ENCODE results near the gene EGFR. TPM values are rescaled to one million over a fixed set of nuclear protein-coding genes. Genes with fewer than 3 reads are reported as not detected.
A peak's percentile ranks its signal among the peaks of the same experiment; 100 is the strongest.

Gene EGFR
- polyA plus RNA-seq, 1 of the 3 experiments (the other 2 are of a cell fraction): 37.6 TPM

DNA sequence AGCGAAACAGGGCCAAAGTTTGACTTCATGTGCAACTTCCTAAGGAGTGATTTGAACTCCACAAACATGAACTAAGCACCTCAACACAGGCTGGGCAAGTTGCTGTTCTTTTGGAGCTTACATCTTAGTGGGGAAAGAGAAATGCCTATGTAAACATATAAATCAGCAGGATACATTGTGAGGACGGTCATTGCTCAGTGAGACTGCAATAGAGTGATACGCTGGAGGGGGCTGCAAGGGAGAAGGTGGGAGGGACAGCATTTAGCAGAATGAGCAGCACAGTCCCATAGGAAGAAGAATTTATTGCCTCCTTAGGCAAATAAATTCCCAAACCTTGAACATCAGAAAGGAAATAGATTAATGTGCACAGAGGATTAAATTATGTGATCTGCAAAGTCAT, 90.0 kb downstream of the EGFR start:
- Histone ChIP-seq H3K9me2 (no peaks in the 10 kb centered on the region), H3K79me2 (ENCODE audit: insufficient read depth) (peaks cover 100% of the 10 kb centered on the region), H3K4me3 (ENCODE audit: low read depth in 2 of 2, low read length in 1 of 2) (no peak overlapping the region), H2AFZ (ENCODE audit: low read depth) (no peak overlapping the region), H3K9me3 (no peaks in the 10 kb centered on the region), H3K36me3 (replicated peaks in 1 of 2; ENCODE audit: control insufficient read depth in 1 of 2, insufficient read depth in 2 of 2, low read length in 1 of 2) (peaks cover 0 to 3% of the 10 kb centered on the region in 2 experiments), H3K9ac (no peak overlapping the region; the same call in 1 of the 2 replicates), H3K27me3 (ENCODE audit: insufficient read depth) (no peaks in the 10 kb centered on the region), H4K20me1 (ENCODE audit: insufficient read depth) (peaks cover 60% of the 10 kb centered on the region), H3K4me2 (peak overlapping the region; percentile 62), H3K4me1 (ENCODE audit: control insufficient read depth in 1 of 2, insufficient read depth in 2 of 2, low read depth in 1 of 2, low read length in 1 of 2) (peaks cover 61 to 65% of the 10 kb centered on the region in 2 experiments), H3K27ac (ENCODE audit: low read depth in 2 of 2, low read length in 1 of 2) (peak overlapping the region; percentile 7 to 69; a peak in 3 of 4 replicates), H3F3A (replicated peaks; ENCODE audit: insufficient read depth) (peaks cover 31% of the 10 kb centered on the region)
- TF ChIP-seq GATA2 (CRISPR knock-in tag; IDR thresholded peaks at IDR 0.05) (no peak), TAF1 (IDR thresholded peaks at IDR 0.05; ENCODE audit: borderline replicate concordance, low read depth, low read length) (no peak), EZH2phosphoT487 (IDR thresholded peaks at IDR 0.05; ENCODE audit: borderline replicate concordance, low read depth) (no peak), SMC3 (IDR thresholded peaks at IDR 0.05; ENCODE audit: low read depth, low read length) (no peak), POLR2AphosphoS5 (IDR thresholded peaks at IDR 0.05; ENCODE audit: low read depth, low read length) (no peak), JUND (IDR thresholded peaks at IDR 0.05) (no peak), TEAD4 (IDR thresholded peaks at IDR 0.05; ENCODE audit: borderline replicate concordance, insufficient read depth) (no peak), CHD2 (IDR thresholded peaks at IDR 0.05; ENCODE audit: low read length, partially characterized antibody) (no peak), TCF12 (IDR thresholded peaks at IDR 0.05) (no peak), FOSL2 (IDR thresholded peaks at IDR 0.05; ENCODE audit: borderline replicate concordance, low read depth) (no peak), SIN3A (IDR thresholded peaks at IDR 0.05; ENCODE audit: borderline replicate concordance, low read depth, low read length) (no peak), EP300 (IDR thresholded peaks at IDR 0.05; ENCODE audit: borderline replicate concordance in 1 of 2, low read depth in 1 of 2, low read length in 1 of 2) (no peak), RXRA (IDR thresholded peaks at IDR 0.05; ENCODE audit: borderline replicate concordance, low read depth) (no peak)
- TF ChIP-seq, protein P1, sequence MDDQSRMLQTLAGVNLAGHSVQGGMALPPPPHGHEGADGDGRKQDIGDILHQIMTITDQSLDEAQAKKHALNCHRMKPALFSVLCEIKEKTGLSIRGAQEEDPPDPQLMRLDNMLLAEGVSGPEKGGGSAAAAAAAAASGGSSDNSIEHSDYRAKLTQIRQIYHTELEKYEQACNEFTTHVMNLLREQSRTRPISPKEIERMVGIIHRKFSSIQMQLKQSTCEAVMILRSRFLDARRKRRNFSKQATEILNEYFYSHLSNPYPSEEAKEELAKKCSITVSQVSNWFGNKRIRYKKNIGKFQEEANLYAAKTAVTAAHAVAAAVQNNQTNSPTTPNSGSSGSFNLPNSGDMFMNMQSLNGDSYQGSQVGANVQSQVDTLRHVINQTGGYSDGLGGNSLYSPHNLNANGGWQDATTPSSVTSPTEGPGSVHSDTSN (IDR thresholded peaks at IDR 0.05): no peak
- TF ChIP-seq, protein P2, sequence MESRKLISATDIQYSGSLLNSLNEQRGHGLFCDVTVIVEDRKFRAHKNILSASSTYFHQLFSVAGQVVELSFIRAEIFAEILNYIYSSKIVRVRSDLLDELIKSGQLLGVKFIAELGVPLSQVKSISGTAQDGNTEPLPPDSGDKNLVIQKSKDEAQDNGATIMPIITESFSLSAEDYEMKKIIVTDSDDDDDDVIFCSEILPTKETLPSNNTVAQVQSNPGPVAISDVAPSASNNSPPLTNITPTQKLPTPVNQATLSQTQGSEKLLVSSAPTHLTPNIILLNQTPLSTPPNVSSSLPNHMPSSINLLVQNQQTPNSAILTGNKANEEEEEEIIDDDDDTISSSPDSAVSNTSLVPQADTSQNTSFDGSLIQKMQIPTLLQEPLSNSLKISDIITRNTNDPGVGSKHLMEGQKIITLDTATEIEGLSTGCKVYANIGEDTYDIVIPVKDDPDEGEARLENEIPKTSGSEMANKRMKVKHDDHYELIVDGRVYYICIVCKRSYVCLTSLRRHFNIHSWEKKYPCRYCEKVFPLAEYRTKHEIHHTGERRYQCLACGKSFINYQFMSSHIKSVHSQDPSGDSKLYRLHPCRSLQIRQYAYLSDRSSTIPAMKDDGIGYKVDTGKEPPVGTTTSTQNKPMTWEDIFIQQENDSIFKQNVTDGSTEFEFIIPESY (IDR thresholded peaks at IDR 0.05; ENCODE audit: borderline replicate concordance, low read depth): no peak
- TF ChIP-seq, protein P3, sequence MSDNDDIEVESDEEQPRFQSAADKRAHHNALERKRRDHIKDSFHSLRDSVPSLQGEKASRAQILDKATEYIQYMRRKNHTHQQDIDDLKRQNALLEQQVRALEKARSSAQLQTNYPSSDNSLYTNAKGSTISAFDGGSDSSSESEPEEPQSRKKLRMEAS (IDR thresholded peaks at IDR 0.05; ENCODE audit: low read depth): no peak
- TF ChIP-seq, protein P4, sequence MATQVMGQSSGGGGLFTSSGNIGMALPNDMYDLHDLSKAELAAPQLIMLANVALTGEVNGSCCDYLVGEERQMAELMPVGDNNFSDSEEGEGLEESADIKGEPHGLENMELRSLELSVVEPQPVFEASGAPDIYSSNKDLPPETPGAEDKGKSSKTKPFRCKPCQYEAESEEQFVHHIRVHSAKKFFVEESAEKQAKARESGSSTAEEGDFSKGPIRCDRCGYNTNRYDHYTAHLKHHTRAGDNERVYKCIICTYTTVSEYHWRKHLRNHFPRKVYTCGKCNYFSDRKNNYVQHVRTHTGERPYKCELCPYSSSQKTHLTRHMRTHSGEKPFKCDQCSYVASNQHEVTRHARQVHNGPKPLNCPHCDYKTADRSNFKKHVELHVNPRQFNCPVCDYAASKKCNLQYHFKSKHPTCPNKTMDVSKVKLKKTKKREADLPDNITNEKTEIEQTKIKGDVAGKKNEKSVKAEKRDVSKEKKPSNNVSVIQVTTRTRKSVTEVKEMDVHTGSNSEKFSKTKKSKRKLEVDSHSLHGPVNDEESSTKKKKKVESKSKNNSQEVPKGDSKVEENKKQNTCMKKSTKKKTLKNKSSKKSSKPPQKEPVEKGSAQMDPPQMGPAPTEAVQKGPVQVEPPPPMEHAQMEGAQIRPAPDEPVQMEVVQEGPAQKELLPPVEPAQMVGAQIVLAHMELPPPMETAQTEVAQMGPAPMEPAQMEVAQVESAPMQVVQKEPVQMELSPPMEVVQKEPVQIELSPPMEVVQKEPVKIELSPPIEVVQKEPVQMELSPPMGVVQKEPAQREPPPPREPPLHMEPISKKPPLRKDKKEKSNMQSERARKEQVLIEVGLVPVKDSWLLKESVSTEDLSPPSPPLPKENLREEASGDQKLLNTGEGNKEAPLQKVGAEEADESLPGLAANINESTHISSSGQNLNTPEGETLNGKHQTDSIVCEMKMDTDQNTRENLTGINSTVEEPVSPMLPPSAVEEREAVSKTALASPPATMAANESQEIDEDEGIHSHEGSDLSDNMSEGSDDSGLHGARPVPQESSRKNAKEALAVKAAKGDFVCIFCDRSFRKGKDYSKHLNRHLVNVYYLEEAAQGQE (IDR thresholded peaks at IDR 0.05; ENCODE audit: low read depth, low read length): no peak
- TF ChIP-seq, protein P5, sequence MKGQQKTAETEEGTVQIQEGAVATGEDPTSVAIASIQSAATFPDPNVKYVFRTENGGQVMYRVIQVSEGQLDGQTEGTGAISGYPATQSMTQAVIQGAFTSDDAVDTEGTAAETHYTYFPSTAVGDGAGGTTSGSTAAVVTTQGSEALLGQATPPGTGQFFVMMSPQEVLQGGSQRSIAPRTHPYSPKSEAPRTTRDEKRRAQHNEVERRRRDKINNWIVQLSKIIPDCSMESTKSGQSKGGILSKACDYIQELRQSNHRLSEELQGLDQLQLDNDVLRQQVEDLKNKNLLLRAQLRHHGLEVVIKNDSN (IDR thresholded peaks at IDR 0.05; ENCODE audit: borderline replicate concordance, low read depth): no peak
- no peak for DNase-seq
- ChIA-PET CTCF (interaction anchor here (1.7 kb wide), 1 partner anchor 147 kb away, joined by 7 read pairs; no protein-coding TSS in a partner anchor), POLR2A (interaction anchor here (0.6 kb wide), 1 partner anchor 21 kb away, joined by 3 read pairs; no protein-coding TSS in a partner anchor)
- WGBS (ENCODE audit: low lambda C conversion rate): 67% methylated on average over 3 of the region's 3 CpGs

Measured in SK-N-SH (cell line).